ENCODE measurements around the gene STK24. TPM values are rescaled to one million over a fixed set of nuclear protein-coding genes. Genes with fewer than 3 reads are reported as not detected.

The STK24 gene
- total RNA-seq, 3 donors from 2014 or later, result 61.3 to 149 (median 71.9) TPM

GRCh38 chr13:98407575-98407974 lies 169.3 kb downstream of the STK24 start:
- intact Hi-C loops (cut with DNase I; ENCODE audit: low total_unique reads), result no loop called here
- H3K9me3 ChIP-seq, result no peaks in the 10 kb centered on the region

GRCh38 chr13:98406971-98407370 lies 169.9 kb downstream of the STK24 start:
- no peaks in the 10 kb centered on the region for H3K4me1 ChIP-seq
- no peak overlapping the region for H3K4me3 ChIP-seq
- intact Hi-C loops (cut with DNase I; ENCODE audit: low total_unique reads), result no loop called here
- H3K36me3 ChIP-seq, result no peaks in the 10 kb centered on the region
- H3K27me3 ChIP-seq, result no peaks in the 10 kb centered on the region
- no peak for TF ChIP-seq POLR2AphosphoS5 (IDR thresholded peaks at IDR 0.05)
- no peak for TF ChIP-seq CTCF (IDR thresholded peaks at IDR 0.05)
- TF ChIP-seq POLR2A (IDR thresholded peaks at IDR 0.05), result no peak
- H3K9me3 ChIP-seq, result no peaks in the 10 kb centered on the region
- no peak for DNase-seq (ENCODE audit: low spot score in 2 of 2)
- no peak overlapping the region for H3K27ac ChIP-seq

More at GRCh38 chr13:98407575-98407974, 169.3 kb downstream of the STK24 start:
- TF ChIP-seq CTCF (IDR thresholded peaks at IDR 0.05), result no peak
- no peak for TF ChIP-seq POLR2A (IDR thresholded peaks at IDR 0.05)
- no peak for TF ChIP-seq POLR2AphosphoS5 (IDR thresholded peaks at IDR 0.05)
- Histone ChIP-seq H3K4me1 (no peaks in the 10 kb centered on the region), H3K27me3 (no peaks in the 10 kb centered on the region), H3K36me3 (no peaks in the 10 kb centered on the region), H3K4me3 (no peak overlapping the region), H3K27ac (no peak overlapping the region)
- no peak for DNase-seq (ENCODE audit: low spot score in 2 of 2)

GRCh38 chr13:98406427-98406826 lies 170.5 kb downstream of the STK24 start:
- intact Hi-C loops (cut with DNase I; ENCODE audit: low total_unique reads), result no loop called here
- Histone ChIP-seq H3K27ac (no peak overlapping the region), H3K9me3 (no peaks in the 10 kb centered on the region), H3K4me3 (no peak overlapping the region), H3K36me3 (no peaks in the 10 kb centered on the region), H3K4me1 (no peaks in the 10 kb centered on the region), H3K27me3 (no peaks in the 10 kb centered on the region)
- TF ChIP-seq POLR2AphosphoS5 (IDR thresholded peaks at IDR 0.05) (no peak), CTCF (IDR thresholded peaks at IDR 0.05) (no peak), POLR2A (IDR thresholded peaks at IDR 0.05) (no peak)
- no peak for DNase-seq (ENCODE audit: low spot score in 2 of 2)

- no peaks in the 10 kb centered on the region for H3K9me3 ChIP-seq
- H3K27me3 ChIP-seq, result no peaks in the 10 kb centered on the region
- H3K36me3 ChIP-seq, result no peaks in the 10 kb centered on the region
- no peaks in the 10 kb centered on the region for H3K4me1 ChIP-seq
- no peak overlapping the region for H3K27ac ChIP-seq
- no peak for DNase-seq (ENCODE audit: low spot score in 2 of 2)
- TF ChIP-seq POLR2A (IDR thresholded peaks at IDR 0.05) (no peak), POLR2AphosphoS5 (IDR thresholded peaks at IDR 0.05) (no peak)
- intact Hi-C loops (cut with DNase I; ENCODE audit: low total_unique reads), result no loop called here
- no peak overlapping the region for H3K4me3 ChIP-seq
Measured at GRCh38 chr13:98405690-98406344, 171.1 kb downstream of the STK24 start.

GRCh38 chr13:98405107-98405571 lies 171.8 kb downstream of the STK24 start:
- no peak overlapping the region for H3K4me3 ChIP-seq
- no peaks in the 10 kb centered on the region for H3K9me3 ChIP-seq
- no peak for DNase-seq (ENCODE audit: low spot score in 2 of 2)
- TF ChIP-seq POLR2AphosphoS5 (IDR thresholded peaks at IDR 0.05), result no peak
- H3K36me3 ChIP-seq, result no peaks in the 10 kb centered on the region
- H3K27ac ChIP-seq, result no peak overlapping the region
- no peaks in the 10 kb centered on the region for H3K27me3 ChIP-seq
- intact Hi-C loops (cut with DNase I; ENCODE audit: low total_unique reads), result no loop called here
- H3K4me1 ChIP-seq, result no peaks in the 10 kb centered on the region

GRCh38 chr13:98403076-98403475 lies 173.8 kb downstream of the STK24 start:
- DNase-seq (ENCODE audit: low spot score in 2 of 2), result no peak
- no peak overlapping the region for H3K27ac ChIP-seq
- H3K4me1 ChIP-seq, result no peaks in the 10 kb centered on the region
- no peak overlapping the region for H3K4me3 ChIP-seq
- no peak for TF ChIP-seq CTCF (IDR thresholded peaks at IDR 0.05)
- no peak for TF ChIP-seq POLR2A (IDR thresholded peaks at IDR 0.05)
- no peak for TF ChIP-seq POLR2AphosphoS5 (IDR thresholded peaks at IDR 0.05)
- H3K9me3 ChIP-seq, result no peaks in the 10 kb centered on the region
- H3K36me3 ChIP-seq, result no peaks in the 10 kb centered on the region
- intact Hi-C loops (cut with DNase I; ENCODE audit: low total_unique reads), result no loop called here
- no peaks in the 10 kb centered on the region for H3K27me3 ChIP-seq

All from breast epithelium (tissue), 4 donors.